Stomach (tissue), 4 donors: ENCODE data around the gene TTC13.

Experiments
- CTCF ChIP-seq, 7 experiments: fragments of 450-650 bp in 4 of 7; fragments of 200-600 bp in 3 of 7; sonication (generic) in 3 of 7; IDR thresholded peaks; one replicate each; pipeline ENCODE4 v1.5.1; 2016 to 2019; ENCODE audit warnings: antibody characterized with exemption in 7 of 7, control low read depth in 2 of 7, mild to moderate bottlenecking in 1 of 7
- EP300 ChIP-seq: sonication (generic); formaldehyde crosslinking; IDR thresholded peaks from one replicate; pipeline ENCODE4 v1.6.1; 2017; ENCODE audit warnings: antibody characterized with exemption
- POLR2A ChIP-seq, 4 donors: fragments of 450-650 bp; IDR thresholded peaks; one replicate each; pipeline ENCODE4 v1.6.1; 2016; ENCODE audit warnings: antibody characterized with exemption in 4 of 4, control low read depth in 2 of 4, mild to moderate bottlenecking in 1 of 4, moderate library complexity in 1 of 4
- POLR2AphosphoS5 ChIP-seq, 3 donors: sonication (generic); formaldehyde crosslinking; IDR thresholded peaks; one replicate each; pipeline ENCODE4 v1.6.1; 2016; ENCODE audit warnings: antibody characterized with exemption in 3 of 3

- TF ChIP-seq CTCF (IDR thresholded peaks at IDR 0.05) (no peak), POLR2AphosphoS5 (IDR thresholded peaks at IDR 0.05) (no peak), POLR2A (IDR thresholded peaks at IDR 0.05) (no peak), EP300 (no peak)
These were observed 120.8 kb downstream of the TTC13 start for GRCh38 chr1:230857822-230858221.
